ENCODE data around the gene PTGES3L.
A peak's percentile ranks its signal among the peaks of the same experiment; 100 is the strongest.
"Not testable (repeated sequence)": the region's sequence is repeated elsewhere in the genome, so short reads cannot be mapped to it uniquely, and the experiment has no call there.

The PTGES3L gene

DNA sequence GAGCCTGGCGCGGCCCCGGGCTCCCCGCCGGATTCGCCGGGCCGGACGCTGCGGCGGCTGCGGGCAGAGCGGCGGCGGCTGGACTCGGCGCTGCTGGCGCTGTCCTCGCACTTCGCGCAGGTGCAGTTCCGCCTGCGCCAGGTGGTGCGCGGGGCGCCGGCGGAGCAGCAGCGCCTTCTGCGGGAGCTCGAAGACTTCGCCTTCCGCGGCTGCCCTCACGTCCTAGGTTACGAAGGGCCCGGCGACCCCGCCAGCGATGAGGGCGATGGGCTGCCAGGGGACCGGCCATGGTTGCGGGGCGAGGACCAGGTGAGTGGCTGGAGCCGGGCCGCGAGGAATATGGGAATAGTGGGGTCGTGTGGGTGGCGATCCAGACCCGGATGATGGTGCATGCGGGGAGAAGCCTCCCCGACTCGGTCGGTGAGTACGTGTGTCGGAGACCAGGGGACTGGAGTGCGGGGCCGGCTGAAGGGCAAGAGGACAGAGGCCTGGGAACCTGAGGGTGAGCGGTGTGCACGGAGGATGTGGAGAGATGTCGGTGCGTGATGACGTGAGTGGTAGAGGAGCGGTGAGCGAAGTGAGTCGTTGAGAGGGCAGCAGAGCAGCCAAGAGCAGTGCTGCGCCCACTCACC is 1.0 kb upstream of the PTGES3L start:
- in situ Hi-C loops (cut with MboI; ENCODE audit: low sequenced_read_pairs), result no loop called here
- H3K9me3 ChIP-seq, result no peaks in the 10 kb centered on the region
- DNase-seq (ENCODE audit: low spot score in 2 of 2), result peak; percentile 31 to 61

DNA sequence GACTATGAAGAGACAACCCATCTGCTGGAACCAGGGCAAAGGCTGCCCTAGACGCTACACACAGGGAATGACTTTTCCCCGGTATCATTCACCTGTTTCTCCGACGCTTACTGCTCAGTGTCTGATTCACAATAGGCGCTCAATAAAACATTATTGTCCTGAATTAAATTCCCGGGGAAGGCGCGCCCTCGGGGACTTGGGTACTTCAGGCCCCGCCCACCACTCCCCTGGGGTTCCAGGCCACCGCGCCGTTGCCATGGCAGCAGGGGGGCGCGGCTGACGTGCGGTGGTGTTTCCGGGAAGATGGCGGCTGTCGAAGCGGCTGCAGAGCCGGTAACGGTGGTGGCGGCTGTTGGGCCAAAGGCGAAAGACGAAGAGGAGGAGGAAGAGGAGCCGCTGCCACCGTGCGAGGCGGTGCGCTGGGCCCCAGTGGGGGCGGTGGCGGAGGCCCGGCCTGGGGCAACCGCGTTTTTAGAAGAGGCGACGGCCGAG is 440 bp upstream of the PTGES3L start, which contains the start of gene RUNDC1:
TSS of gene RUNDC1 (plus strand) at position 292 of the 492 bp plus-strand sequence. CDS start at position 304, 12 bp downstream.
- H3K4me1 ChIP-seq, result peaks cover 12% of the 10 kb centered on the region
- H3K27me3 ChIP-seq (ENCODE audit: low read depth), result no peaks in the 10 kb centered on the region
- H3K4me3 ChIP-seq, result peak within 1 kb of the TSS; percentile 76
- in situ Hi-C loops (cut with MboI; ENCODE audit: low sequenced_read_pairs), result no loop called here
- H3K36me3 ChIP-seq (replicated peaks), result peaks cover 6% of the 10 kb centered on the region
- no peaks in the 10 kb centered on the region for H3K9me3 ChIP-seq
- peak; percentile 89 to 97 for DNase-seq (ENCODE audit: low spot score in 2 of 2)

More for the DNA sequence above, 1.0 kb upstream of the PTGES3L start:
- H3K4me3 ChIP-seq, result peak overlapping the region; percentile 76
- H3K36me3 ChIP-seq (replicated peaks), result peaks cover 6% of the 10 kb centered on the region
- no peaks in the 10 kb centered on the region for H3K27me3 ChIP-seq (ENCODE audit: low read depth)
- peaks cover 12% of the 10 kb centered on the region for H3K4me1 ChIP-seq

DNA sequence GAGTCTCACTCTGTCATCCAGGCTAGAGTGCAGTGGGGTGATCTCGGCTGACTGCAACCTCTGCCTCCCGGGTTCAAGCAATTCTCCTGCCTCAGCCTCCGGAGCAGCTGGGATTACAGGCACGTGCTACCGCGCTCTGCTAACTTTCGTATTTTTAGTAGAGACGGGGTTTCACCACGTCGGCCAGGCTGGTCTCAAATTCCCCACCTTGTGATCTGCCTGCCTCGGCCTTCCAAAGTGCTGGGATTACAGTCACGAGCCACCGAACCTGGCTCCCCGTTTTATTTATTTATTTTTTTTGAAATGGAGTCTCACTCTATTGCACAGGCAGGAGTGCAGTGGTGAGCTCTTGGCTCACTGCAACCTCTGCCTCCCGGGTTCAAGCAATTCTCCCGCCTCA is 4.2 kb downstream of the PTGES3L start:
- H3K9me3 ChIP-seq; DNase-seq (ENCODE audit: low spot score in 2 of 2); H3K27me3 ChIP-seq (ENCODE audit: low read depth); H3K4me3 ChIP-seq; H3K36me3 ChIP-seq (replicated peaks); H3K4me1 ChIP-seq; in situ Hi-C loops (cut with MboI; ENCODE audit: low sequenced_read_pairs): not testable (repeated sequence)

DNA sequence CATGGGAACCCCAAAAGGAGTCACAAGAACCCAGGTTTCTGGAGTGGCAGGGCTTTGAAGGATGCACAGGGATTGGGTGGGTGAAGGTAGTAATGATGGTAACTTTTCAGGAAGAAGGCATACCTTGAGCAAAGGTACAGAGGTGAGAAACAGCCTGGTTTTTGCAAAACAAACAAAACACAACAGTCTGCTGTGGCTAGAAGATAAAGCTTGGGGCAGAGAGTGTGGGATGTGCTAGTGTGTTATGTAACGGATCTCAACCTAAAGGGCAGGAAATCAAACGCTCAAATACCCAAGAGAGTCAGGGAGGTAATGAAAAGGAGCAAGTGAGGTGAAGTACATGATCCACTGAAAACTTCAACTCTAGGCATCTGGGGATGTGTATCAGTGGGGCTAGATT is 4.6 kb downstream of the PTGES3L start:
- H3K9me3 ChIP-seq, result no peaks in the 10 kb centered on the region
- H3K27me3 ChIP-seq (ENCODE audit: low read depth), result no peaks in the 10 kb centered on the region
- H3K4me1 ChIP-seq, result peaks cover 7% of the 10 kb centered on the region
- in situ Hi-C loops (cut with MboI; ENCODE audit: low sequenced_read_pairs), result no loop called here
- H3K36me3 ChIP-seq (replicated peaks), result no peaks in the 10 kb centered on the region
- no peak overlapping the region for H3K4me3 ChIP-seq
- no peak for DNase-seq (ENCODE audit: low spot score in 2 of 2)

DNA sequence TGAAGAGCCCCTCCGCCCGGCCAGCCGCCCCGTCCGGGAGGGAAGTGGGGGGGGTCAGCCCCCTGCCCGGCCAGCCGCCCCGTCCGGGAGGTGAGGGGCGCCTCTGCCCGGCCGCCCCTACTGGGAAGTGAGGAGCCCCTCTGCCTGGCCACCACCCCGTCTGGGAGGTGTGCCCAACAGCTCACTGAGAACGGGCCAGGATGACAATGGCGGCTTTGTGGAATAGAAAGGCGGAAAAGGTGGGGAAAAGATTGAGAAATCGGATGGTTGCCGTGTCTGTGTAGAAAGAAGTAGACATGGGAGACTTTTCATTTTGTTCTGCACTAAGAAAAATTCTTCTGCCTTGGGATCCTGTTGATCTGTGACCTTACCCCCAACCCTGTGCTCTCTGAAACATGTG is 6.6 kb downstream of the PTGES3L start:
- H3K4me1 ChIP-seq; in situ Hi-C loops (cut with MboI; ENCODE audit: low sequenced_read_pairs); H3K4me3 ChIP-seq; DNase-seq (ENCODE audit: low spot score in 2 of 2); H3K27me3 ChIP-seq (ENCODE audit: low read depth); H3K9me3 ChIP-seq; H3K36me3 ChIP-seq (replicated peaks): not testable (repeated sequence)

DNA sequence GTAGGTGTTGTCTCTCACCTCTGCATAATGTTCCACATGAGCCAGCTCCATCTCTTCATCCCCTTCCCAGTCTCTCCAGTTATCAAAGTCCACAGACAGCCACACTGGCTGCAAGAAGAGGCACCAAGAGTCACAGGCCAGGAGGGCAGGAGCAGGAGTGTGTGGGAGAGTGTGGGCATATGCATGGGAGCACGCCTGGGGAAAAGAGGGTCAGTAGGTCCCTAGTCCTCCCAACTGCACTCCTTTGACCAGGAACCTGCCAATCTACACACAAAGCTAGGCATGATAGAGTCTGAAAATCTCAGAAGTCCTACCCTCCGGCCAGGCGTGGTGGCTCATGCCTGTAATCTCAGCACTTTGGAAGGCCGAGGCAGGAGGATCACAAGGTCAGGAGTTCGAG is 8.3 kb downstream of the PTGES3L start:
- H3K27me3 ChIP-seq (ENCODE audit: low read depth), result no peaks in the 10 kb centered on the region
- in situ Hi-C loops (cut with MboI; ENCODE audit: low sequenced_read_pairs), result no loop called here
- no peaks in the 10 kb centered on the region for H3K36me3 ChIP-seq (replicated peaks)
- no peaks in the 10 kb centered on the region for H3K4me1 ChIP-seq
- DNase-seq (ENCODE audit: low spot score in 2 of 2), result no peak
- no peaks in the 10 kb centered on the region for H3K9me3 ChIP-seq
- H3K4me3 ChIP-seq, result no peak overlapping the region

DNA sequence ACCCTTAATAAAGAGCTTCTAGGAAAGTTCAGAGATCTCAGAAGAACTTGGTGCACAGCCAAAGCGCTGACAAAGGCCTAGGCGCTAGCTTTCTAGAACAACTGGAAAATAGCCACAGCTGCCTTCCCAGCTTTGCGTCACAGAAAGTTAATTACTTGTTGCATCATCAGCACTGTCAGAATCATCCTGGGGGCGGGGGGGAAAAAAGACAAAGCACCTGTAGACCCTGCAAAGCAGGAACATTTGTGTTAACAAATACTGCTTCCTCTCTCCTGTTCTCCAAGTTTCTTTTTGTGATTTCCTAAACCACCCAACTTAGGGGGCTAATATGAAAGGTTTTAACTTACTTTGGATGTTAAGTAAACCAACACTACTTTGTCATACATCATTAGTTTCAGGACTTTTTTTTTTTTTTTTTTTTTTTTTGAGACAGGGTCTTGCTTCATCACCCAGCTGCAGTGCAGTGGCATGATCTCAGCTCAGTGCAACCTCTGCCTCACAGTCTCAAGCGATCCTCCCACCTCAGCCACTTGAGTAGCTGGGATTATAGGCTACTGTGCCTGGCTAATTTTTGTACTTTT is 10.8 kb downstream of the PTGES3L start:
- Histone ChIP-seq H3K36me3 (replicated peaks) (no peaks in the 10 kb centered on the region), H3K4me3 (no peak overlapping the region), H3K9me3 (no peaks in the 10 kb centered on the region), H3K4me1 (no peaks in the 10 kb centered on the region), H3K27me3 (ENCODE audit: low read depth) (no peaks in the 10 kb centered on the region)
- in situ Hi-C loops (cut with MboI; ENCODE audit: low sequenced_read_pairs), result no loop called here
- DNase-seq (ENCODE audit: low spot score in 2 of 2), result peak in 1 of 2 experiments; percentile 22

DNA sequence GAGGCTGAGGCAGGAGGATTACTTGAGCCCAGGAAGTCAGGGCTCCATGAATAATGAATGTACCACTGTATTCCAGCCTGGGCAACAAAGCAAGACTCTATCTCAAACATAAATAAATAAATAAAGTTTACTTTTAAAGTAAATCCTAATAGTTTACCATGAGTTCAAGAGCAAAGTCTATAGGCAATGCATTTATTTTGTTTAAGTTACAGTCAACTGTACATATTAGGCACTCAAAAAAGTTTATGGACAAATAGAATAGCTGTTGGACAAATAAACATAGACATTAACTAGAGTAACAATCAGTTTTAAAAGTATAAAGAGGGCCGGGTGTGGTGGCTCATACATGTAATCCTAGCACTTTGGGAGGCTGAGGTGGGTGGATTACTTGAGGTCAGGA is 12.0 kb downstream of the PTGES3L start:
- no peak overlapping the region for H3K4me3 ChIP-seq
- H3K9me3 ChIP-seq, result no peaks in the 10 kb centered on the region
- H3K27me3 ChIP-seq (ENCODE audit: low read depth), result no peaks in the 10 kb centered on the region
- H3K36me3 ChIP-seq (replicated peaks), result peaks cover under 1% of the 10 kb centered on the region; the same call in 1 of the 2 replicates
- no peak for DNase-seq (ENCODE audit: low spot score in 2 of 2)
- peaks cover 3% of the 10 kb centered on the region; the same call in 1 of the 2 replicates for H3K4me1 ChIP-seq
- in situ Hi-C loops (cut with MboI; ENCODE audit: low sequenced_read_pairs), result no loop called here

DNA sequence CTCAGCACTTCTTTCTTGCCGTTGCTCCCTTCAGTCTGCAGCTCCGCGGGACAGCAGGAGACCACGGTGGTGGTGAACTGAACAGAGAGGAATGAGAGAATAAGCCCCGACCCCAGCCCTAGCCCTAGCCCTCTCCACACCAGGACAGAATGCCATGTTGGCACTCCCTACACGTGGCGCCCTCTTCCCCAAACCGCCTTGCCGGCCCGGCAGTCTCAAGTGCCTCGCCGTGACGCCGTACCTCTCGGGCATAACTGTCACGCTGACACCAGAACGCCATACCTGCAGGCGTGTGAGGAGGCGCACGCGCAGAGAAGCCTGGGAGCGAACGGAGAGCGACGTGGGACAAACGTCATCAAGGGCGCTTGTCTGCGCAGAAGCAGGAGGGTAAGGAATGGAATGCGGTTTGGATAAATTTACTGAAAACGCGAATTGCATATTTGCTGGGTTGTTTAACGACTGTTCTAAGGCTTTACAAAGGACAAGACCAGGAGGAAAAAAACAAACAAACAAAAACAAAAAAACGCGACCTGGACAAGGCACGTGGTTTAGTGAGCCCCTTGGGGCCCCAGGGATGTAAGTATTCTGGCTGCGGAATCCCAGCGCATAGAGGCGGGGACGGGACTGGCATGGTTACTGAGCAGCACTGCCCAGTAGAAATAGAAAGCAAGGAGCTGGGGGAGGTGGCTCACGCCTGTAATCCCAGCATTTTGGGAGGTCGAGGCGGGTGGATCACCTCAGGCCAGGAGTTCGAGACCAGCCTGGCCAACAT is 15.5 kb downstream of the PTGES3L start, which contains the start of gene AARSD1:
TSS of gene AARSD1 (minus strand) at position 294 of the 772 bp plus-strand sequence. CDS start at position 280, 14 bp downstream.
- peak; percentile 90 to 91 for DNase-seq (ENCODE audit: low spot score in 2 of 2)
- H3K4me3 ChIP-seq, result peak within 1 kb of the TSS; percentile 74
- no peaks in the 10 kb centered on the region for H3K27me3 ChIP-seq (ENCODE audit: low read depth)
- peaks cover 35% of the 10 kb centered on the region for H3K36me3 ChIP-seq (replicated peaks)
- H3K9me3 ChIP-seq, result no peaks in the 10 kb centered on the region
- peaks cover 3% of the 10 kb centered on the region for H3K4me1 ChIP-seq
- in situ Hi-C loops (cut with MboI; ENCODE audit: low sequenced_read_pairs), result no loop called here

DNA sequence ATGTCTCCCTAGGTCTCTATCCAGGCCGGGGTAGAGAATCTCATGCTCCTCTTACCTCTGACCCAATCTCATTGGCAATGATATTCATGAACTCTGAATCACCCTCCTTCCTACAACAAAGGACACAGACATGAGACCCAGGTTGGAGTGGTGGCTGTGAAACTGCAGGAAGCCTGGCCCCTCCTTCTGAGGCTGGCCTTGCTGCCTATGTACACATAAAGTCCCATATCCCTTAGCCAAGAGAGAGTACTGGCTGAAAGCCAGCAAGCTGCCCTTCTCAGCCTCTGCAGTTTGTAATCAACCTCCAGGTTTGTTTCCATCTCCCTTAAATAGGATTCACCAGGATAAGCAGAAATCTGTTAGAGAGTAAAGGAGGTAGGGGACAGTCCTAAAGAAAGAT is 26.2 kb downstream of the PTGES3L start:
- no peak for DNase-seq (ENCODE audit: low spot score in 2 of 2)
- in situ Hi-C loops (cut with MboI; ENCODE audit: low sequenced_read_pairs), result no loop called here
- no peak overlapping the region for H3K4me3 ChIP-seq
- H3K4me1 ChIP-seq, result no peaks in the 10 kb centered on the region
- H3K27me3 ChIP-seq (ENCODE audit: low read depth), result no peaks in the 10 kb centered on the region
- H3K36me3 ChIP-seq (replicated peaks), result peaks cover 81% of the 10 kb centered on the region
- no peaks in the 10 kb centered on the region for H3K9me3 ChIP-seq

DNA sequence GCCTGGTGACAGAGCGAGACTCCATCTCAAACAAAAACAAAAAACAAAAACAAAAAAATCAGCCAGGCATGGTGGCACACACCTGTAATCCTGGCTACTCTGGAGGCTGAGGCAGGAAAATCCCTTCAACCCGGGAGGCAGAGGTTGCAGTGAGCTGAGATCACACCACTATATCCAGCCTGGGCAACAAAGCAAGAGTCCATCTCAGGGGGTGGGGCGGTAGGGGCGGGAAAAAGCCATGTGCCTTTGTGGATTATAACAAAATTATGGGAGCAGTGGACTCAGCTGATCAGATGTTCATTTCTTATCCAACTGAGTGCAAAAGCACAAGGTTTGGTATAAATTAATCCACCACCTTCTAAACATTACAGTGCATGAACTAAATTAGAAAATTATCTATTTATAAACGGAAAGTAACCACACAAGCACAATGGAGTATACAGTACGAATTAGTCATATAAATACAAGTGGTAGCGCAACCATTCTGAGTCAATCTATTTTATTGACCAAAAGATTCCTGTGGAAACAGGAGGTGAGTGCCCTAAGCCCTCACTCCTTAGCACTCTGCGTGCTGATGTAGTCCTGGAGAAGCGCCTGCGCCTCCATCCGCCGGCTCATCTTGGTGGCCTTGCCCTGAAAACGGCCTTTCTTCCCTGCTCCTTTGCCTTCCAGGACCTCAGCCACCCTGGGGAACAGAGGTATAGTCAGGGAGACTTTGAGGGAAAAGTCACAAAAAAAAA is 29.7 kb downstream of the PTGES3L start:
- Histone ChIP-seq H3K27me3 (ENCODE audit: low read depth) (no peaks in the 10 kb centered on the region), H3K4me1 (no peaks in the 10 kb centered on the region), H3K4me3 (no peak overlapping the region), H3K9me3 (no peaks in the 10 kb centered on the region), H3K36me3 (replicated peaks) (peaks cover 55% of the 10 kb centered on the region)
- DNase-seq (ENCODE audit: low spot score in 2 of 2), result no peak
- in situ Hi-C loops (cut with MboI; ENCODE audit: low sequenced_read_pairs), result no loop called here

DNA sequence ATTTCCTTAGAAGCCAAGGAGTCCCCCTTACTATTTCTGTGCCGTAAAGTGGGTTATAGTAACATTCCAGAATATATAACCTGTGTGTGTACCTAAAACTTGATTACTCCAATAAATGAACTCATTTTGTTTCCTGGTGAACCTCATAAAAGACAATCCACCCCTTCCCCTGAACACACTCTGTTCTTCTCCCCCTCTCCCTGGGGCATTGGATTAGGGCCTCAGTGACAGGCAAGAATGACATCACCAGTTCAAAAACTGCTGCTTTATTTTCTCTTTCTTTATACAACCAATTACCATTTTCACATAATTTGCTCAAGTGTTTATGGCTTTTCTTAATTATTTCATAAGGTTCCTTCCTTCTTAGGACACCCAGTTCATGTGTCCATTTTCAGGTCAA is 33.1 kb downstream of the PTGES3L start:
- Histone ChIP-seq H3K4me1 (no peaks in the 10 kb centered on the region), H3K9me3 (no peaks in the 10 kb centered on the region), H3K36me3 (replicated peaks) (peaks cover 22% of the 10 kb centered on the region), H3K27me3 (ENCODE audit: low read depth) (no peaks in the 10 kb centered on the region), H3K4me3 (no peak overlapping the region)
- in situ Hi-C loops (cut with MboI; ENCODE audit: low sequenced_read_pairs), result loop anchor here (25.0 kb wide), 1 partner anchor 360 kb away; the partner anchor contains the start of gene PSMC3IP
- DNase-seq (ENCODE audit: low spot score in 2 of 2), result no peak

DNA sequence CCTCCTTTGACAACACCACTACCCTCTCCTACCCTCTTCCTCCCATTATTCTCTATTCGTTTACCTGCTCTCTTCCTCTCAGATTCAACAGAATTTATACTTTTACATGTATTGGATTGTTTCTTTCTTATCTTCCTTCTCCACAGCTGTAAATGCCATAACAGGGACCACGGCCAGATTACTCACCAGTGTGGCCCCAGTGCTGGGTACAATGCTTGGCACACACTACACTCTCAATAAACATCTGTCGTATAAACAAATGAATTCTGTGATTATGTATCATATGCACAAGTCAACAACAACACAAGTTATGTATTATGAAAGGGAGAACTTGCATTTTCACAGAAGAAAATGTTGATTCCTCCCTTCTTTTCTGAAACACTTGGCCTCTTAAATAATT is 35.7 kb downstream of the PTGES3L start:
- in situ Hi-C loops (cut with MboI; ENCODE audit: low sequenced_read_pairs), result loop anchor here (25.0 kb wide), 1 partner anchor 357 kb away; the partner anchor contains the start of gene PSMC3IP
- Histone ChIP-seq H3K4me3 (no peak overlapping the region), H3K4me1 (no peaks in the 10 kb centered on the region), H3K36me3 (replicated peaks) (peaks cover 2% of the 10 kb centered on the region), H3K9me3 (no peaks in the 10 kb centered on the region), H3K27me3 (ENCODE audit: low read depth) (no peaks in the 10 kb centered on the region)
- no peak for DNase-seq (ENCODE audit: low spot score in 2 of 2)
